Gastroesophageal sphincter (tissue), 3 donors: ENCODE results near the gene UPK2.
A peak's percentile ranks its signal among the peaks of the same experiment; 100 is the strongest.

Experiments used
- CTCF ChIP-seq, 4 experiments: fragments of 200-600 bp in 2 of 4; fragments of 450-650 bp in 2 of 4; sonication (generic) in 1 of 4; IDR thresholded peaks; one replicate each; pipeline ENCODE4 v1.5.1; 2017 to 2019; ENCODE audit warnings: antibody characterized with exemption in 4 of 4, mild to moderate bottlenecking in 2 of 4, moderate library complexity in 2 of 4
- POLR2A ChIP-seq, 2 donors: fragments of 450-650 bp; IDR thresholded peaks; one replicate each; pipeline ENCODE4 v1.6.1; 2017; ENCODE audit warnings: antibody characterized with exemption in 2 of 2, mild to moderate bottlenecking in 2 of 2, moderate library complexity in 1 of 2
- POLR2AphosphoS5 ChIP-seq: sonication (generic); formaldehyde crosslinking; IDR thresholded peaks from one replicate; pipeline ENCODE4 v1.6.1; 2017; ENCODE audit warnings: antibody characterized with exemption

GRCh38 chr11:118997627-118998387, 41.7 kb downstream of the UPK2 start, which contains the start of gene CENATAC:
- peak; percentile 73 to 81 for TF ChIP-seq POLR2A (IDR thresholded peaks at IDR 0.05)
- no peak for TF ChIP-seq CTCF (IDR thresholded peaks at IDR 0.05)
- peak; percentile 83 for TF ChIP-seq POLR2AphosphoS5
